RWPE2 (cell line): Measurements from ENCODE around the gene FLYWCH2.

ENCODE experiments used
- ATAC-seq: fragments of 200-7000 bp; cut with Tn5 transposase; 3 replicates; pipeline ENCODE4 v1.9.1; 2021; ENCODE audit warnings: low read depth
- DNase-seq: peaks from one replicate; pipeline ENCODE4 v3.0.0-alpha.2; 2020; ENCODE audit warnings: low spot score
- H3K27ac ChIP-seq: fragments of 450-650 bp; 2 replicates; pipeline ENCODE4 v1.5.1; 2017; ENCODE audit warnings: mild to moderate bottlenecking; ENCODE audit not compliant: poor library complexity, severe bottlenecking
- H3K27me3 ChIP-seq: fragments of 250-450 bp; sonication (Bioruptor Pico); 2 replicates; pipeline ENCODE4 v1.5.1; 2021; ENCODE audit warnings: mild to moderate bottlenecking, moderate library complexity; ENCODE audit not compliant: insufficient read depth, poor library complexity, severe bottlenecking
- H3K36me3 ChIP-seq: fragments of 250-450 bp; sonication (Bioruptor Pico); 2 replicates; pipeline ENCODE4 v1.5.1; 2020; ENCODE audit warnings: low read depth, mild to moderate bottlenecking, moderate library complexity
- H3K4me1 ChIP-seq: fragments of 250-450 bp; sonication (Bioruptor Pico); 2 replicates; pipeline ENCODE4 v1.5.1; 2021; ENCODE audit warnings: mild to moderate bottlenecking, moderate library complexity; ENCODE audit not compliant: insufficient read depth, poor library complexity, severe bottlenecking
- H3K4me3 ChIP-seq: fragments of 250-450 bp; sonication (Bioruptor Pico); 2 replicates; pipeline ENCODE4 v1.5.1; 2021; ENCODE audit warnings: mild to moderate bottlenecking, moderate library complexity; ENCODE audit not compliant: severe bottlenecking
- H3K9me3 ChIP-seq: fragments of 250-450 bp; sonication (Bioruptor Pico); 2 replicates; pipeline ENCODE4 v1.5.1; 2021; ENCODE audit warnings: mild to moderate bottlenecking, moderate library complexity; ENCODE audit not compliant: severe bottlenecking
- CTCF ChIP-seq: fragments of 450-650 bp; IDR thresholded peaks from one replicate; pipeline ENCODE4 v1.5.1; 2017; ENCODE audit warnings: mild to moderate bottlenecking, moderate library complexity; ENCODE audit not compliant: poor library complexity, severe bottlenecking

FLYWCH2 gene

GRCh38 chr16:2900526-2901075 is 17.6 kb downstream of the FLYWCH2 start:
- Histone ChIP-seq H3K36me3 (0 out of 2 replicates have a peak, but pooled peaks cover 3% of the 10 kb centered on the region), H3K9me3 (no peaks in the 10 kb centered on the region), H3K4me1 (no peaks in the 10 kb centered on the region), H3K27ac (no peak overlapping the region), H3K27me3 (no peaks in the 10 kb centered on the region), H3K4me3 (no peak overlapping the region)
- no peak for ATAC-seq
- no peak for DNase-seq
- TF ChIP-seq CTCF: no peak

- no peaks in the 10 kb centered on the region for H3K36me3 ChIP-seq
- H3K4me3 ChIP-seq: no peak overlapping the region
- no peak for TF ChIP-seq CTCF
- H3K27ac ChIP-seq: no peak overlapping the region
- DNase-seq: no peak
- H3K27me3 ChIP-seq: no peaks in the 10 kb centered on the region
- ATAC-seq: no peak
- no peaks in the 10 kb centered on the region for H3K9me3 ChIP-seq
- H3K4me1 ChIP-seq: peaks cover 5% of the 10 kb centered on the region
These were observed 19.5 kb downstream of the FLYWCH2 start for GRCh38 chr16:2902337-2903130.

DNA sequence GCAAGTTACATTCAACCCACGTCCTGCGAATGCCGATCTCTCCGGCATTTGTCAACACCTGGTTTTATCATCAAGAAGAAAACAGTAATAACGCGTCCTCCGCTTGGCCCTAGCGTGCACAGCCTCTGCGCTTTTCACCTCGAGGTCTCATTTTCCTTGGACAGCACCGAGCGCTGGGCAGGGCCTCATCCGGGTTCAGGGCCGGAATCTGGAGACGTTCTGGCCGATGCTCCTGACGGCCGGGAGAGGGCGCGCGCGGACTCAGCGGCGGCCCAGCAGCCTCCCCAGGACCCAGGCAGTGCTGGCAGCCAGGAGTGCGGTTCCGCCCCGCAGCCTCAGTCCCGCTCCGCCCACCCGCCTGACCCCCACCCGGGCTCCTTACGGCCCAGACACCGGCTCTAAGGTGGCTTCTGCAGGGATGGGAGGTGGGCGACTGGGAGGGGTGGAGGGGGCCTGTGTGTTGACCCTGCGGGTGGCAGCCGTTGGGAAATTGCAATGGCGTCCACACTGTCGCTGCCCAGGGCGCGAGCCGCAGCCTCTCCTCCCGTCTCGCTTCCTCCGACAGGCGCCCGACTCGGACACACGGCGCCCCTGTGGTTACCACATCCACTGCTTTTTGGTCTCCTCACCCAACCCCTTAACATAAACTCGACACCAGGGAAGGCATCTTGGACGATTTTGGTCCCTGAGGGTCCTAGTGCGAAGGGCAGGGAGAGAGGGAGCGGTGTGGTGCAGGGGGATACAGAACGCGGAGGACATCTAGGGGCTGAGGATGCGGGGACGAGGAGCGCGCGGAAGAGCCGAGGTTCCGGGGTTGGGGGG is 21.3 kb downstream of the FLYWCH2 start:
- Histone ChIP-seq H3K4me3 (peak overlapping the region; percentile 76), H3K4me1 (peaks cover 5% of the 10 kb centered on the region), H3K36me3 (no peaks in the 10 kb centered on the region), H3K27ac (peak overlapping the region; percentile 80), H3K9me3 (no peaks in the 10 kb centered on the region), H3K27me3 (no peaks in the 10 kb centered on the region)
- peak; percentile 97 for TF ChIP-seq CTCF
- peak; percentile 62 for ATAC-seq
- peak; percentile 78 for DNase-seq

DNA sequence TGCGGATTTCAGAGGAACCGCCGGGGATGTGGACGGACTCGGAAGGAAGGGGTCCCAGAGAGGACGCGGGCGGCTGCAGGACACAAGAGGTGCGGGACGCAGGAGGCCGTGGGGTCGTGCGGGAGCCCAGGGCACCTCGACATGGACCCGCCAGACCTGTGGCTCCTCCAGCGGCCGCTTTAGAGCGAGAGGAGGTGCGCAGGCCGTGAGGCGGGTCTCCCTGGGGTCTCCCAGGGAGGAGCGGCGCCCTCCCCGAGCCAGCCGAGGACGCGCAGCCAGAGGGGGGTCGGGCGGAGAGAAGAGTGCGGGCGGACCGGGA is 21.9 kb downstream of the FLYWCH2 start:
- ATAC-seq (no peak; the same call in 2 of the 3 replicates), DNase-seq (no peak)
- Histone ChIP-seq H3K27me3 (no peaks in the 10 kb centered on the region), H3K36me3 (no peaks in the 10 kb centered on the region), H3K4me1 (peaks cover 5% of the 10 kb centered on the region), H3K27ac (peak overlapping the region; percentile 80), H3K9me3 (no peaks in the 10 kb centered on the region), H3K4me3 (peak overlapping the region; percentile 76)
- no peak for TF ChIP-seq CTCF
